WTC11 (cell line): ENCODE data around the gene NINJ2.
"Not testable (repeated sequence)": the region's sequence is repeated elsewhere in the genome, so short reads cannot be mapped to it uniquely, and the experiment has no call there.

Experiments
- ATF1 ChIP-seq: sonication (generic); formaldehyde crosslinking; IDR thresholded peaks from 2 replicates; pipeline ENCODE4 v1.8.1; 2023; ENCODE audit warnings: mild to moderate bottlenecking, moderate library complexity, missing genetic modification reagents
- CREB1 ChIP-seq: sonication (generic); formaldehyde crosslinking; IDR thresholded peaks from 2 replicates; pipeline ENCODE4 v1.8.0; 2023; ENCODE audit warnings: mild to moderate bottlenecking, missing genetic modification reagents
- GABPB1 ChIP-seq: sonication (generic); formaldehyde crosslinking; IDR thresholded peaks from 2 replicates; pipeline ENCODE4 v1.8.1; 2023; ENCODE audit warnings: mild to moderate bottlenecking, missing genetic modification reagents
- NFYB ChIP-seq: sonication (generic); formaldehyde crosslinking; conservative IDR thresholded peaks from 2 replicates; pipeline ENCODE4 v1.8.0; 2022; ENCODE audit warnings: low read depth, missing genetic modification reagents
- TEAD4 ChIP-seq: sonication (generic); formaldehyde crosslinking; IDR thresholded peaks from 2 replicates; pipeline ENCODE4 v1.8.0; 2022; ENCODE audit warnings: mild to moderate bottlenecking, missing genetic modification reagents
- TF ChIP-seq, protein P1 (sequence below): sonication (generic); formaldehyde crosslinking; IDR thresholded peaks from 2 replicates; pipeline ENCODE4 v1.8.1; 2023; ENCODE audit warnings: mild to moderate bottlenecking, moderate library complexity, missing genetic modification reagents
- TF ChIP-seq, protein P2 (sequence below): fragments of 250-450 bp; sonication (Bioruptor Pico); IDR thresholded peaks from 2 replicates; pipeline ENCODE4 v2.1.2; 2022; ENCODE audit warnings: mild to moderate bottlenecking, moderate library complexity
- TF ChIP-seq, protein P3 (sequence below): fragments of 200-600 bp; IDR thresholded peaks from 2 replicates; pipeline ENCODE4 v1.8.0; 2022; ENCODE audit warnings: antibody characterized with exemption
- TF ChIP-seq, protein P4 (sequence below): sonication (generic); formaldehyde crosslinking; IDR thresholded peaks from 2 replicates; pipeline ENCODE4 v1.8.1; 2023; ENCODE audit warnings: mild to moderate bottlenecking, missing genetic modification reagents, moderate library complexity
- TF ChIP-seq, protein P5 (sequence below): sonication (generic); formaldehyde crosslinking; IDR thresholded peaks from 2 replicates; pipeline ENCODE4 v1.8.1; 2023; ENCODE audit warnings: mild to moderate bottlenecking, missing genetic modification reagents, borderline replicate concordance

DNA sequence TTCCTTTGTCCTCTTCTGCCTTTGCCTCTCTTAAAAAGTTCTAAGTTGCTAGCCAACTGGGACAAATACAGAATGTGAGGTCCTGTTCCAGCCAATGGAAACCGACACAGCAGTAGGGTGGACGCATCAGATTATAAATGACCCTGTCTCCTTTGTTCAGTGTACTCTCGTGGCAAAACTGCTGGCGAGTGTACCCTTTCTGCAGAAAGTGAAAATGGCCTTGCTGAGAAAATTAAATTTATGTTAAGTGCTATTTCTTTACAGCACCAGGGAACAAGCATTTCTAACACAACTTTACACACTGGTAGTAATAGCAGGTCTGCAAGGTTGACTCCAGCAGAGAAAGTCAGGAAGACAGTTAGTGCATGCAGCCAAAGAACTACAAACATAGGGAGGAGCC lies 35.0 kb upstream of the NINJ2 start:
- TF ChIP-seq, protein P1, sequence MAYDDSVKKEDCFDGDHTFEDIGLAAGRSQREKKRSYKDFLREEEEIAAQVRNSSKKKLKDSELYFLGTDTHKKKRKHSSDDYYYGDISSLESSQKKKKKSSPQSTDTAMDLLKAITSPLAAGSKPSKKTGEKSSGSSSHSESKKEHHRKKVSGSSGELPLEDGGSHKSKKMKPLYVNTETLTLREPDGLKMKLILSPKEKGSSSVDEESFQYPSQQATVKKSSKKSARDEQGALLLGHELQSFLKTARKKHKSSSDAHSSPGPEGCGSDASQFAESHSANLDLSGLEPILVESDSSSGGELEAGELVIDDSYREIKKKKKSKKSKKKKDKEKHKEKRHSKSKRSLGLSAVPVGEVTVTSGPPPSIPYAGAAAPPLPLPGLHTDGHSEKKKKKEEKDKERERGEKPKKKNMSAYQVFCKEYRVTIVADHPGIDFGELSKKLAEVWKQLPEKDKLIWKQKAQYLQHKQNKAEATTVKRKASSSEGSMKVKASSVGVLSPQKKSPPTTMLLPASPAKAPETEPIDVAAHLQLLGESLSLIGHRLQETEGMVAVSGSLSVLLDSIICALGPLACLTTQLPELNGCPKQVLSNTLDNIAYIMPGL (CRISPR knock-in tag) = not testable (repeated sequence)
- TF ChIP-seq TEAD4, CREB1, GABPB1, ATF1, NFYB (CRISPR knock-in tag): not testable (repeated sequence)
- TF ChIP-seq, protein P2, sequence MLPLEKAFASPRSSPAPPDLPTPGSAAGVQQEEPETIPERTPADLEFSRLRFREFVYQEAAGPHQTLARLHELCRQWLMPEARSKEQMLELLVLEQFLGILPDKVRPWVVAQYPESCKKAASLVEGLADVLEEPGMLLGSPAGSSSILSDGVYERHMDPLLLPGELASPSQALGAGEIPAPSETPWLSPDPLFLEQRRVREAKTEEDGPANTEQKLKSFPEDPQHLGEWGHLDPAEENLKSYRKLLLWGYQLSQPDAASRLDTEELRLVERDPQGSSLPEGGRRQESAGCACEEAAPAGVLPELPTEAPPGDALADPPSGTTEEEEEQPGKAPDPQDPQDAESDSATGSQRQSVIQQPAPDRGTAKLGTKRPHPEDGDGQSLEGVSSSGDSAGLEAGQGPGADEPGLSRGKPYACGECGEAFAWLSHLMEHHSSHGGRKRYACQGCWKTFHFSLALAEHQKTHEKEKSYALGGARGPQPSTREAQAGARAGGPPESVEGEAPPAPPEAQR (CRISPR knock-in tag) = not testable (repeated sequence)
- TF ChIP-seq, protein P3, sequence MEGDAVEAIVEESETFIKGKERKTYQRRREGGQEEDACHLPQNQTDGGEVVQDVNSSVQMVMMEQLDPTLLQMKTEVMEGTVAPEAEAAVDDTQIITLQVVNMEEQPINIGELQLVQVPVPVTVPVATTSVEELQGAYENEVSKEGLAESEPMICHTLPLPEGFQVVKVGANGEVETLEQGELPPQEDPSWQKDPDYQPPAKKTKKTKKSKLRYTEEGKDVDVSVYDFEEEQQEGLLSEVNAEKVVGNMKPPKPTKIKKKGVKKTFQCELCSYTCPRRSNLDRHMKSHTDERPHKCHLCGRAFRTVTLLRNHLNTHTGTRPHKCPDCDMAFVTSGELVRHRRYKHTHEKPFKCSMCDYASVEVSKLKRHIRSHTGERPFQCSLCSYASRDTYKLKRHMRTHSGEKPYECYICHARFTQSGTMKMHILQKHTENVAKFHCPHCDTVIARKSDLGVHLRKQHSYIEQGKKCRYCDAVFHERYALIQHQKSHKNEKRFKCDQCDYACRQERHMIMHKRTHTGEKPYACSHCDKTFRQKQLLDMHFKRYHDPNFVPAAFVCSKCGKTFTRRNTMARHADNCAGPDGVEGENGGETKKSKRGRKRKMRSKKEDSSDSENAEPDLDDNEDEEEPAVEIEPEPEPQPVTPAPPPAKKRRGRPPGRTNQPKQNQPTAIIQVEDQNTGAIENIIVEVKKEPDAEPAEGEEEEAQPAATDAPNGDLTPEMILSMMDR = not testable (repeated sequence)
- TF ChIP-seq, protein P4, sequence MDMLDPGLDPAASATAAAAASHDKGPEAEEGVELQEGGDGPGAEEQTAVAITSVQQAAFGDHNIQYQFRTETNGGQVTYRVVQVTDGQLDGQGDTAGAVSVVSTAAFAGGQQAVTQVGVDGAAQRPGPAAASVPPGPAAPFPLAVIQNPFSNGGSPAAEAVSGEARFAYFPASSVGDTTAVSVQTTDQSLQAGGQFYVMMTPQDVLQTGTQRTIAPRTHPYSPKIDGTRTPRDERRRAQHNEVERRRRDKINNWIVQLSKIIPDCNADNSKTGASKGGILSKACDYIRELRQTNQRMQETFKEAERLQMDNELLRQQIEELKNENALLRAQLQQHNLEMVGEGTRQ (CRISPR knock-in tag) = not testable (repeated sequence)
- TF ChIP-seq, protein P5, sequence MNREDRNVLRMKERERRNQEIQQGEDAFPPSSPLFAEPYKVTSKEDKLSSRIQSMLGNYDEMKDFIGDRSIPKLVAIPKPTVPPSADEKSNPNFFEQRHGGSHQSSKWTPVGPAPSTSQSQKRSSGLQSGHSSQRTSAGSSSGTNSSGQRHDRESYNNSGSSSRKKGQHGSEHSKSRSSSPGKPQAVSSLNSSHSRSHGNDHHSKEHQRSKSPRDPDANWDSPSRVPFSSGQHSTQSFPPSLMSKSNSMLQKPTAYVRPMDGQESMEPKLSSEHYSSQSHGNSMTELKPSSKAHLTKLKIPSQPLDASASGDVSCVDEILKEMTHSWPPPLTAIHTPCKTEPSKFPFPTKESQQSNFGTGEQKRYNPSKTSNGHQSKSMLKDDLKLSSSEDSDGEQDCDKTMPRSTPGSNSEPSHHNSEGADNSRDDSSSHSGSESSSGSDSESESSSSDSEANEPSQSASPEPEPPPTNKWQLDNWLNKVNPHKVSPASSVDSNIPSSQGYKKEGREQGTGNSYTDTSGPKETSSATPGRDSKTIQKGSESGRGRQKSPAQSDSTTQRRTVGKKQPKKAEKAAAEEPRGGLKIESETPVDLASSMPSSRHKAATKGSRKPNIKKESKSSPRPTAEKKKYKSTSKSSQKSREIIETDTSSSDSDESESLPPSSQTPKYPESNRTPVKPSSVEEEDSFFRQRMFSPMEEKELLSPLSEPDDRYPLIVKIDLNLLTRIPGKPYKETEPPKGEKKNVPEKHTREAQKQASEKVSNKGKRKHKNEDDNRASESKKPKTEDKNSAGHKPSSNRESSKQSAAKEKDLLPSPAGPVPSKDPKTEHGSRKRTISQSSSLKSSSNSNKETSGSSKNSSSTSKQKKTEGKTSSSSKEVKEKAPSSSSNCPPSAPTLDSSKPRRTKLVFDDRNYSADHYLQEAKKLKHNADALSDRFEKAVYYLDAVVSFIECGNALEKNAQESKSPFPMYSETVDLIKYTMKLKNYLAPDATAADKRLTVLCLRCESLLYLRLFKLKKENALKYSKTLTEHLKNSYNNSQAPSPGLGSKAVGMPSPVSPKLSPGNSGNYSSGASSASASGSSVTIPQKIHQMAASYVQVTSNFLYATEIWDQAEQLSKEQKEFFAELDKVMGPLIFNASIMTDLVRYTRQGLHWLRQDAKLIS = not testable (repeated sequence)
